Measurements from ENCODE around the gene ACYP1. TPM values are rescaled to one million over a fixed set of nuclear protein-coding genes. Genes with fewer than 3 reads are reported as not detected.

ACYP1 gene
- total and polyA plus RNA-seq, 2 donors (not counting 3 experiments of a cell fraction or from before 2014, with no cell fraction given) = 30.2 to 37.5 TPM

DNA sequence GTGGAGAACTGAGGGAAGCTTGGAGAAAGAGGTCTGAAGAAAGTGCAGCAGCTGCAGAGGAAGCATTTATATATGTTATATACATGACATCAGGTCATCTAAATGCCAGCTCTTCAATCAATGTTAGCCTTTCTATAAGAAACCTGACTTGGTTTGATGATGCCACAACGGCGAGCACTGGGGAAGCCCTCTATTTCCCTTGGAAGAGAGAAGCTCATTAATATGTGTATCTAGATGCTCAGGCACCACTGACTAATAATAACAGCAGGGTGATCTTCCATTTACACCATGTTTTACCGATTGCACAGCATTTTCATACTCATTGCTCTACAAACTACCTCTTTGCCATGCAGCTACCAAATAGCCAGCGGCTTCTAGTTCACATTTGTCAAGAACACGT is 811 bp downstream of the ACYP1 start:
- no peak for TF ChIP-seq POLR2A (IDR thresholded peaks at IDR 0.05; ENCODE audit: low read depth, low read length)
- no peak for TF ChIP-seq JUN (IDR thresholded peaks at IDR 0.05; ENCODE audit: borderline replicate concordance, insufficient read depth, insufficient read length, low read depth)
- no peak for TF ChIP-seq EZH2 (IDR thresholded peaks at IDR 0.05; ENCODE audit: borderline replicate concordance, low read depth, low read length, severe bottlenecking)
- no peak for TF ChIP-seq POLR2AphosphoS5 (IDR thresholded peaks at IDR 0.05; ENCODE audit: insufficient read depth, low read depth, low read length)
- TF ChIP-seq, protein P1, sequence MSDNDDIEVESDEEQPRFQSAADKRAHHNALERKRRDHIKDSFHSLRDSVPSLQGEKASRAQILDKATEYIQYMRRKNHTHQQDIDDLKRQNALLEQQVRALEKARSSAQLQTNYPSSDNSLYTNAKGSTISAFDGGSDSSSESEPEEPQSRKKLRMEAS (IDR thresholded peaks at IDR 0.05; ENCODE audit: insufficient read depth, insufficient read length) = no peak
- TF ChIP-seq GATA2 (IDR thresholded peaks at IDR 0.05; ENCODE audit: insufficient read depth, insufficient read length, low read depth, low read length) = no peak
- TF ChIP-seq, protein P2, sequence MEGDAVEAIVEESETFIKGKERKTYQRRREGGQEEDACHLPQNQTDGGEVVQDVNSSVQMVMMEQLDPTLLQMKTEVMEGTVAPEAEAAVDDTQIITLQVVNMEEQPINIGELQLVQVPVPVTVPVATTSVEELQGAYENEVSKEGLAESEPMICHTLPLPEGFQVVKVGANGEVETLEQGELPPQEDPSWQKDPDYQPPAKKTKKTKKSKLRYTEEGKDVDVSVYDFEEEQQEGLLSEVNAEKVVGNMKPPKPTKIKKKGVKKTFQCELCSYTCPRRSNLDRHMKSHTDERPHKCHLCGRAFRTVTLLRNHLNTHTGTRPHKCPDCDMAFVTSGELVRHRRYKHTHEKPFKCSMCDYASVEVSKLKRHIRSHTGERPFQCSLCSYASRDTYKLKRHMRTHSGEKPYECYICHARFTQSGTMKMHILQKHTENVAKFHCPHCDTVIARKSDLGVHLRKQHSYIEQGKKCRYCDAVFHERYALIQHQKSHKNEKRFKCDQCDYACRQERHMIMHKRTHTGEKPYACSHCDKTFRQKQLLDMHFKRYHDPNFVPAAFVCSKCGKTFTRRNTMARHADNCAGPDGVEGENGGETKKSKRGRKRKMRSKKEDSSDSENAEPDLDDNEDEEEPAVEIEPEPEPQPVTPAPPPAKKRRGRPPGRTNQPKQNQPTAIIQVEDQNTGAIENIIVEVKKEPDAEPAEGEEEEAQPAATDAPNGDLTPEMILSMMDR (IDR thresholded peaks at IDR 0.05; ENCODE audit: extremely low read depth in 1 of 2, insufficient read depth in 1 of 2, low read depth in 1 of 2, low read length in 2 of 2) = no peak
- TF ChIP-seq MYC (IDR thresholded peaks at IDR 0.05; ENCODE audit: low read depth, low read length) = no peak
- TF ChIP-seq FOS (IDR thresholded peaks at IDR 0.05; ENCODE audit: borderline replicate concordance, insufficient read depth, low read length) = no peak
- no peaks in the 10 kb centered on the region for H3K9me1 ChIP-seq (replicated peaks; ENCODE audit: control insufficient read depth, extremely low read depth, insufficient read depth, low read length)
- ChIA-PET CTCF (interaction anchor here (0.7 to 2.3 kb wide), 11 partner anchors 10 to 202 kb away, joined by 3 to 13 read pairs (median 3); partner anchors contain the start of gene MLH3), POLR2A (interaction anchor here (1.6 kb wide), 1 partner anchor 108 kb away, joined by 6 read pairs; the partner anchor contains the start of gene PGF)
- peak overlapping the region; percentile 63 to 79 (median 75) for H3K4me3 ChIP-seq (replicated peaks in 1 of 3; ENCODE audit: insufficient read depth in 1 of 3, low read depth in 1 of 3, low read length in 3 of 3)
- peaks cover 27% of the 10 kb centered on the region for H3K4me1 ChIP-seq (ENCODE audit: control insufficient read depth, extremely low read depth, insufficient read depth, low read length)
- dilution Hi-C loops (cut with MboI; ENCODE audit: extremely low pct_ligation_motif_present, low sequenced_read_pairs) = no loop called here
- H2AFZ ChIP-seq (ENCODE audit: low read depth, low read length) = no peak overlapping the region
- no peaks in the 10 kb centered on the region for H4K20me1 ChIP-seq (replicated peaks; ENCODE audit: control insufficient read depth, extremely low read depth, insufficient read depth, low read length)
- no peak overlapping the region for H3K27ac ChIP-seq (ENCODE audit: insufficient read depth, low read depth, low read length)
- intact Hi-C loops (cut with micrococcal nuclease) = no loop called here
- FAIRE-seq (no peak), DNase-seq (ENCODE audit: low read depth, low spot score) (no peak)
- no peaks in the 10 kb centered on the region for H3K9me3 ChIP-seq (replicated peaks; ENCODE audit: control insufficient read depth, insufficient read depth, low read length)
- H3K9ac ChIP-seq (replicated peaks; ENCODE audit: extremely low read depth, insufficient read depth, low read length) = peak overlapping the region; percentile 88
- no peaks in the 10 kb centered on the region for H3K36me3 ChIP-seq (ENCODE audit: control insufficient read depth in 2 of 2, extremely low read depth in 1 of 2, insufficient read depth in 2 of 2, low read length in 2 of 2)
- H3K79me2 ChIP-seq (ENCODE audit: control insufficient read depth, insufficient read depth, low read length) = peaks cover 27% of the 10 kb centered on the region
- BruUV-seq (replicated peaks) = no TSS peak
- peak overlapping the region; percentile 85 for H3K4me2 ChIP-seq (ENCODE audit: insufficient read depth, low read length)
- H3K27me3 ChIP-seq (ENCODE audit: control insufficient read depth in 2 of 2, insufficient read depth in 2 of 2, low read length in 2 of 2) = no peaks in the 10 kb centered on the region
